ENCODE data around the gene FOS.

GRCh38 chr14:75298187-75298965 is 19.7 kb downstream of the FOS start:
- TF ChIP-seq POLR2A (IDR thresholded peaks at IDR 0.05; ENCODE audit: low read length) (no peak), GATA1 (IDR thresholded peaks at IDR 0.05; ENCODE audit: low read depth, low read length) (no peak)

All from erythroblast (primary cell).